WTC11 (cell line): ENCODE data around the gene ZDHHC19.

Source experiments
- ETV6 ChIP-seq: sonication (generic); formaldehyde crosslinking; IDR thresholded peaks from 2 replicates; pipeline ENCODE4 v1.8.1; 2022; ENCODE audit warnings: mild to moderate bottlenecking, missing genetic modification reagents
- IRF2 ChIP-seq: sonication (generic); formaldehyde crosslinking; IDR thresholded peaks from 2 replicates; pipeline ENCODE4 v1.8.0; 2022; ENCODE audit warnings: low read depth, missing genetic modification reagents, borderline replicate concordance
- JUN ChIP-seq: sonication (generic); formaldehyde crosslinking; IDR thresholded peaks from 2 replicates; pipeline ENCODE4 v1.8.0; 2023; ENCODE audit warnings: mild to moderate bottlenecking, missing genetic modification reagents
- NFYB ChIP-seq: sonication (generic); formaldehyde crosslinking; conservative IDR thresholded peaks from 2 replicates; pipeline ENCODE4 v1.8.0; 2022; ENCODE audit warnings: low read depth, missing genetic modification reagents
- SP1 ChIP-seq: sonication (generic); formaldehyde crosslinking; conservative IDR thresholded peaks from 2 replicates; pipeline ENCODE4 v1.8.1; 2022; ENCODE audit warnings: missing genetic modification reagents
- TEAD4 ChIP-seq: sonication (generic); formaldehyde crosslinking; IDR thresholded peaks from 2 replicates; pipeline ENCODE4 v1.8.0; 2022; ENCODE audit warnings: mild to moderate bottlenecking, missing genetic modification reagents
- ZBTB21 ChIP-seq: sonication (generic); formaldehyde crosslinking; IDR thresholded peaks from 2 replicates; pipeline ENCODE4 v1.8.1; 2023; ENCODE audit warnings: mild to moderate bottlenecking, missing genetic modification reagents, borderline replicate concordance
- TF ChIP-seq, protein P1 (sequence below): fragments of 200-600 bp; IDR thresholded peaks from 2 replicates; pipeline ENCODE4 v1.8.0; 2022; ENCODE audit warnings: antibody characterized with exemption
- TF ChIP-seq, protein P2 (sequence below): fragments of 250-450 bp; sonication (Bioruptor Pico); IDR thresholded peaks from 2 replicates; pipeline ENCODE4 v2.1.2; 2022; ENCODE audit warnings: mild to moderate bottlenecking, moderate library complexity
- TF ChIP-seq, protein P3 (sequence below): sonication (generic); formaldehyde crosslinking; IDR thresholded peaks from 2 replicates; pipeline ENCODE4 v1.8.0; 2023; ENCODE audit warnings: missing genetic modification reagents, mild to moderate bottlenecking, borderline replicate concordance
- TF ChIP-seq, protein P4 (sequence below): sonication (generic); formaldehyde crosslinking; IDR thresholded peaks from 2 replicates; pipeline ENCODE4 v1.8.1; 2023; ENCODE audit warnings: mild to moderate bottlenecking, missing genetic modification reagents, moderate library complexity
- TF ChIP-seq, protein P5 (sequence below): sonication (generic); formaldehyde crosslinking; IDR thresholded peaks from 2 replicates; pipeline ENCODE4 v1.8.1; 2022; ENCODE audit warnings: missing genetic modification reagents, borderline replicate concordance
- TF ChIP-seq, protein P6 (sequence below): sonication (generic); formaldehyde crosslinking; IDR thresholded peaks from 2 replicates; pipeline ENCODE4 v1.8.0; 2022; ENCODE audit warnings: mild to moderate bottlenecking, missing genetic modification reagents

DNA sequence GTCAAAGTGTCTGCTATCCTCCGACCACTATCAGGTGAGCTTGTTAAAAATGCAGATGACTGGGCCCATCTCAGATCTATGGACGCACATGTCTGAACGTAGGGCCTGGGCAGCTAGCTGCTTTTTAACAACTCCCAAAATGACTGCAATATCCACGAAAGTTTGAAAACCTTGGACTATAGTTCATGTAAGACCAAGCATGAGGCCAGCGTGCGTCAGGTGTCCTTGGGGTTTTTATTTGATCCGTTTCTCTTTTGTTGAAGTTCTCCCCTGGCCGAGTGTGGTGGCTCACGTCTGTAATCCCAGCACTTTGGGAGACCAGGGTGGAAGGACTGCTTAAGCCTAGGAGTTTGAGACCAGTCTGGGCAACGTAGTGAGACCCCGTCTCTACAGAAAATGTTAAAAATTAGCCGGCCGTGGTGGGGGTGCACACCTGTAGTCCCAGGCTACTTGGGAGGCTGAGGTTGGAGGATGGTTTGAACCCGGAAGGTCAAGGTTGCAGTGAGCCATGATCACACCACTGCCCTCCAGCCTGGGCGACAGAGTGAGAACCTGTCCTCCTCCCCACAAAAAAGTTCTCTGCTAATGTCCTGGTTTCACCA, 14.7 kb upstream of the ZDHHC19 start:
- TF ChIP-seq, protein P1, sequence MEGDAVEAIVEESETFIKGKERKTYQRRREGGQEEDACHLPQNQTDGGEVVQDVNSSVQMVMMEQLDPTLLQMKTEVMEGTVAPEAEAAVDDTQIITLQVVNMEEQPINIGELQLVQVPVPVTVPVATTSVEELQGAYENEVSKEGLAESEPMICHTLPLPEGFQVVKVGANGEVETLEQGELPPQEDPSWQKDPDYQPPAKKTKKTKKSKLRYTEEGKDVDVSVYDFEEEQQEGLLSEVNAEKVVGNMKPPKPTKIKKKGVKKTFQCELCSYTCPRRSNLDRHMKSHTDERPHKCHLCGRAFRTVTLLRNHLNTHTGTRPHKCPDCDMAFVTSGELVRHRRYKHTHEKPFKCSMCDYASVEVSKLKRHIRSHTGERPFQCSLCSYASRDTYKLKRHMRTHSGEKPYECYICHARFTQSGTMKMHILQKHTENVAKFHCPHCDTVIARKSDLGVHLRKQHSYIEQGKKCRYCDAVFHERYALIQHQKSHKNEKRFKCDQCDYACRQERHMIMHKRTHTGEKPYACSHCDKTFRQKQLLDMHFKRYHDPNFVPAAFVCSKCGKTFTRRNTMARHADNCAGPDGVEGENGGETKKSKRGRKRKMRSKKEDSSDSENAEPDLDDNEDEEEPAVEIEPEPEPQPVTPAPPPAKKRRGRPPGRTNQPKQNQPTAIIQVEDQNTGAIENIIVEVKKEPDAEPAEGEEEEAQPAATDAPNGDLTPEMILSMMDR, result no peak
- TF ChIP-seq NFYB (CRISPR knock-in tag) (no peak), SP1 (CRISPR knock-in tag) (no peak), TEAD4 (CRISPR knock-in tag) (no peak), IRF2 (no peak), ZBTB21 (CRISPR knock-in tag) (no peak), JUN (CRISPR knock-in tag) (no peak), ETV6 (CRISPR knock-in tag) (no peak)
- TF ChIP-seq, protein P2, sequence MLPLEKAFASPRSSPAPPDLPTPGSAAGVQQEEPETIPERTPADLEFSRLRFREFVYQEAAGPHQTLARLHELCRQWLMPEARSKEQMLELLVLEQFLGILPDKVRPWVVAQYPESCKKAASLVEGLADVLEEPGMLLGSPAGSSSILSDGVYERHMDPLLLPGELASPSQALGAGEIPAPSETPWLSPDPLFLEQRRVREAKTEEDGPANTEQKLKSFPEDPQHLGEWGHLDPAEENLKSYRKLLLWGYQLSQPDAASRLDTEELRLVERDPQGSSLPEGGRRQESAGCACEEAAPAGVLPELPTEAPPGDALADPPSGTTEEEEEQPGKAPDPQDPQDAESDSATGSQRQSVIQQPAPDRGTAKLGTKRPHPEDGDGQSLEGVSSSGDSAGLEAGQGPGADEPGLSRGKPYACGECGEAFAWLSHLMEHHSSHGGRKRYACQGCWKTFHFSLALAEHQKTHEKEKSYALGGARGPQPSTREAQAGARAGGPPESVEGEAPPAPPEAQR (CRISPR knock-in tag), result no peak
- TF ChIP-seq, protein P3, sequence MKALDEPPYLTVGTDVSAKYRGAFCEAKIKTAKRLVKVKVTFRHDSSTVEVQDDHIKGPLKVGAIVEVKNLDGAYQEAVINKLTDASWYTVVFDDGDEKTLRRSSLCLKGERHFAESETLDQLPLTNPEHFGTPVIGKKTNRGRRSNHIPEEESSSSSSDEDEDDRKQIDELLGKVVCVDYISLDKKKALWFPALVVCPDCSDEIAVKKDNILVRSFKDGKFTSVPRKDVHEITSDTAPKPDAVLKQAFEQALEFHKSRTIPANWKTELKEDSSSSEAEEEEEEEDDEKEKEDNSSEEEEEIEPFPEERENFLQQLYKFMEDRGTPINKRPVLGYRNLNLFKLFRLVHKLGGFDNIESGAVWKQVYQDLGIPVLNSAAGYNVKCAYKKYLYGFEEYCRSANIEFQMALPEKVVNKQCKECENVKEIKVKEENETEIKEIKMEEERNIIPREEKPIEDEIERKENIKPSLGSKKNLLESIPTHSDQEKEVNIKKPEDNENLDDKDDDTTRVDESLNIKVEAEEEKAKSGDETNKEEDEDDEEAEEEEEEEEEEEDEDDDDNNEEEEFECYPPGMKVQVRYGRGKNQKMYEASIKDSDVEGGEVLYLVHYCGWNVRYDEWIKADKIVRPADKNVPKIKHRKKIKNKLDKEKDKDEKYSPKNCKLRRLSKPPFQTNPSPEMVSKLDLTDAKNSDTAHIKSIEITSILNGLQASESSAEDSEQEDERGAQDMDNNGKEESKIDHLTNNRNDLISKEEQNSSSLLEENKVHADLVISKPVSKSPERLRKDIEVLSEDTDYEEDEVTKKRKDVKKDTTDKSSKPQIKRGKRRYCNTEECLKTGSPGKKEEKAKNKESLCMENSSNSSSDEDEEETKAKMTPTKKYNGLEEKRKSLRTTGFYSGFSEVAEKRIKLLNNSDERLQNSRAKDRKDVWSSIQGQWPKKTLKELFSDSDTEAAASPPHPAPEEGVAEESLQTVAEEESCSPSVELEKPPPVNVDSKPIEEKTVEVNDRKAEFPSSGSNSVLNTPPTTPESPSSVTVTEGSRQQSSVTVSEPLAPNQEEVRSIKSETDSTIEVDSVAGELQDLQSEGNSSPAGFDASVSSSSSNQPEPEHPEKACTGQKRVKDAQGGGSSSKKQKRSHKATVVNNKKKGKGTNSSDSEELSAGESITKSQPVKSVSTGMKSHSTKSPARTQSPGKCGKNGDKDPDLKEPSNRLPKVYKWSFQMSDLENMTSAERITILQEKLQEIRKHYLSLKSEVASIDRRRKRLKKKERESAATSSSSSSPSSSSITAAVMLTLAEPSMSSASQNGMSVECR (CRISPR knock-in tag), result no peak
- TF ChIP-seq, protein P4, sequence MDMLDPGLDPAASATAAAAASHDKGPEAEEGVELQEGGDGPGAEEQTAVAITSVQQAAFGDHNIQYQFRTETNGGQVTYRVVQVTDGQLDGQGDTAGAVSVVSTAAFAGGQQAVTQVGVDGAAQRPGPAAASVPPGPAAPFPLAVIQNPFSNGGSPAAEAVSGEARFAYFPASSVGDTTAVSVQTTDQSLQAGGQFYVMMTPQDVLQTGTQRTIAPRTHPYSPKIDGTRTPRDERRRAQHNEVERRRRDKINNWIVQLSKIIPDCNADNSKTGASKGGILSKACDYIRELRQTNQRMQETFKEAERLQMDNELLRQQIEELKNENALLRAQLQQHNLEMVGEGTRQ, result no peak
- TF ChIP-seq, protein P5, sequence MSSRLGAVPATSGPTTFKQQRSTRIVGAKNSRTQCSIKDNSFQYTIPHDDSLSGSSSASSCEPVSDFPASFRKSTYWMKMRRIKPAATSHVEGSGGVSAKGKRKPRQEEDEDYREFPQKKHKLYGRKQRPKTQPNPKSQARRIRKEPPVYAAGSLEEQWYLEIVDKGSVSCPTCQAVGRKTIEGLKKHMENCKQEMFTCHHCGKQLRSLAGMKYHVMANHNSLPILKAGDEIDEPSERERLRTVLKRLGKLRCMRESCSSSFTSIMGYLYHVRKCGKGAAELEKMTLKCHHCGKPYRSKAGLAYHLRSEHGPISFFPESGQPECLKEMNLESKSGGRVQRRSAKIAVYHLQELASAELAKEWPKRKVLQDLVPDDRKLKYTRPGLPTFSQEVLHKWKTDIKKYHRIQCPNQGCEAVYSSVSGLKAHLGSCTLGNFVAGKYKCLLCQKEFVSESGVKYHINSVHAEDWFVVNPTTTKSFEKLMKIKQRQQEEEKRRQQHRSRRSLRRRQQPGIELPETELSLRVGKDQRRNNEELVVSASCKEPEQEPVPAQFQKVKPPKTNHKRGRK (CRISPR knock-in tag), result no peak
- TF ChIP-seq, protein P6, sequence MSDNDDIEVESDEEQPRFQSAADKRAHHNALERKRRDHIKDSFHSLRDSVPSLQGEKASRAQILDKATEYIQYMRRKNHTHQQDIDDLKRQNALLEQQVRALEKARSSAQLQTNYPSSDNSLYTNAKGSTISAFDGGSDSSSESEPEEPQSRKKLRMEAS, result no peak
